GM10266 (cell line): ENCODE results near the gene MYB.

ENCODE experiments used
- DNase-seq: peaks from one replicate; pipeline ENCODE4 v3.0.0; 2012; ENCODE audit errors: extremely low spot score
- CTCF ChIP-seq: IDR thresholded peaks from 2 replicates; pipeline ENCODE4 v1.5.1; 2012; ENCODE audit warnings: mild to moderate bottlenecking, low read depth; ENCODE audit not compliant: control insufficient read depth, insufficient read depth; ENCODE audit errors: missing control alignments

Gene MYB

GRCh38 chr6:135266675-135267074, 85.6 kb downstream of the MYB start:
- DNase-seq, result no peak

GRCh38 chr6:135267085-135267484, 86.0 kb downstream of the MYB start:
- DNase-seq, result no peak

More at GRCh38 chr6:135266675-135267074, 85.6 kb downstream of the MYB start:
- TF ChIP-seq CTCF, result no peak

GRCh38 chr6:135268263-135268662, 87.2 kb downstream of the MYB start:
- DNase-seq, result no peak
- TF ChIP-seq CTCF, result no peak

More at GRCh38 chr6:135267085-135267484, 86.0 kb downstream of the MYB start:
- TF ChIP-seq CTCF, result no peak

GRCh38 chr6:135268740-135269139, 87.6 kb downstream of the MYB start:
- DNase-seq, result no peak
- TF ChIP-seq CTCF, result no peak
